Mesodermal cell (in vitro differentiated cells): ENCODE results near the gene VPS35L.
"Not testable (repeated sequence)": the region's sequence is repeated elsewhere in the genome, so short reads cannot be mapped to it uniquely, and the experiment has no call there.

ENCODE experiments used
- H3K27ac ChIP-seq: 2 replicates; pipeline ENCODE4 v1.7.0; 2013; ENCODE audit warnings: mild to moderate bottlenecking, low read depth, low read length, moderate library complexity; ENCODE audit not compliant: severe bottlenecking
- H3K36me3 ChIP-seq: 2 replicates; pipeline ENCODE4 v1.7.1; 2013; ENCODE audit warnings: mild to moderate bottlenecking, low read length, moderate library complexity; ENCODE audit not compliant: control insufficient read depth, insufficient read depth
- H3K4me1 ChIP-seq: one replicate; pipeline ENCODE4 v1.7.1; 2013; ENCODE audit warnings: mild to moderate bottlenecking, low read length; ENCODE audit not compliant: insufficient read depth, control insufficient read depth, poor library complexity, severe bottlenecking
- H3K4me3 ChIP-seq: 2 replicates; pipeline ENCODE4 v1.7.0; 2013; ENCODE audit warnings: low read length, control low read depth, mild to moderate bottlenecking; ENCODE audit not compliant: insufficient read depth, poor library complexity, severe bottlenecking; ENCODE audit errors: extremely low read depth
- H3K9me3 ChIP-seq: 2 replicates; pipeline ENCODE4 v1.7.1; 2013; ENCODE audit warnings: mild to moderate bottlenecking, low read length, moderate library complexity; ENCODE audit not compliant: control insufficient read depth
- WGBS, 2 experiments: methylation state at CpG; one replicate each; pipeline ENCODE4 v1.1.5; 2013; ENCODE audit warnings: missing lambda C conversion rate in 2 of 2; ENCODE audit not compliant: insufficient coverage in 2 of 2; 5-methylcytosine and 5-hydroxymethylcytosine counted together

The VPS35L gene

GRCh38 chr16:19655242-19655777, 99.8 kb downstream of the VPS35L start:
- 90 to 96% methylated on average over 6 to 7 of the region's 9 CpGs for WGBS, 2 experiments
- Histone ChIP-seq H3K36me3 (peaks cover 28% of the 10 kb centered on the region), H3K4me1 (no peaks in the 10 kb centered on the region), H3K9me3 (no peaks in the 10 kb centered on the region), H3K27ac (no peak overlapping the region), H3K4me3 (no peak overlapping the region)

DNA sequence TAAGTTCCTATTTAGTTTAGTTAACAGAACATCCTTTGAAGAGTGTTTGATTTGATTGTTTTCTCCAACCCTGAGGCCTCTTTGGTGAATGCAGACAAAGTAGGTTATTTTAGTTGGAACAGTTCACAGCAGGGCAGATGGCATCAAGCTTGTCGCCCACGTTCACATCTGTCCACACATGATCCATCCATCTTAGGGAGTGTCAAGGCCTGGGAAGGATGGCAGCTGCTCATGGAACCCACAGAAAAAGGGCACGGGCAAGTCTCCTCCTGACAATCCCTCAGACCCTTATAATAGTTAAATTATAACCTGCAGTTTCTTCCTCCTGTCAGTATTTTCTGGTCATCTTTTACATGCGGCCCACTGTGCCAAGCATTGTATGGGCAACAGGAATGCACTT, 102.3 kb downstream of the VPS35L start:
- Histone ChIP-seq H3K4me1 (no peaks in the 10 kb centered on the region), H3K36me3 (peaks cover 29% of the 10 kb centered on the region), H3K9me3 (no peaks in the 10 kb centered on the region), H3K4me3 (no peak overlapping the region), H3K27ac (no peak overlapping the region)
- 86 to 100% methylated on average over 1 to 3 of the region's 4 CpGs for WGBS, 2 experiments

DNA sequence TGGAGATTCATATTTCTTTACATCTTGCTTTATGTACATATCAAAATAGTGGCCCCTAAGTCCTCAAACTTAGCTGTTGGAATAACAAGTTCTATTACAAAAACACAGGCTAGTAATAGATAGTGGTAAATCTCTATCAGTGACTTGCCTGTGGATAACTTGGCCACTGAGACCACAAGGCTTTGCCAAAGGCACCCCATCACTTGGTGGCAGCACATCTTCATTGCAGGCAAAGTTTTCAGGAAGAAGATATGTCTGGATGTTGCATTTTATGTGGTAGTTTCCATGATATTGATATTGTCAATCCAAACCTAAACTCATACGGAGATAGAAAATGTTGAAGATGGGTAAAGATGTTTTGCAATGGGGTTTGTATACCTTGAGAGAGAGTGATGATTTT, 104.1 kb downstream of the VPS35L start:
- Histone ChIP-seq H3K4me1 (no peaks in the 10 kb centered on the region), H3K9me3 (no peaks in the 10 kb centered on the region), H3K36me3 (peaks cover 16% of the 10 kb centered on the region), H3K4me3 (no peak overlapping the region), H3K27ac (no peak overlapping the region)
- WGBS, 2 experiments: no CpG with 5 or more reads among the region's 1 CpG

GRCh38 chr16:19660432-19660831, 104.9 kb downstream of the VPS35L start:
- H3K36me3 ChIP-seq: peaks cover 19% of the 10 kb centered on the region
- H3K9me3 ChIP-seq: no peaks in the 10 kb centered on the region
- no peak overlapping the region for H3K4me3 ChIP-seq
- H3K4me1 ChIP-seq: no peaks in the 10 kb centered on the region
- 80% methylated on average over 1 of the region's 1 CpG; no CpG with 5 or more reads in 1 of the 2 experiments for whole genome bisulfite sequencing, 2 experiments
- H3K27ac ChIP-seq: no peak overlapping the region

DNA sequence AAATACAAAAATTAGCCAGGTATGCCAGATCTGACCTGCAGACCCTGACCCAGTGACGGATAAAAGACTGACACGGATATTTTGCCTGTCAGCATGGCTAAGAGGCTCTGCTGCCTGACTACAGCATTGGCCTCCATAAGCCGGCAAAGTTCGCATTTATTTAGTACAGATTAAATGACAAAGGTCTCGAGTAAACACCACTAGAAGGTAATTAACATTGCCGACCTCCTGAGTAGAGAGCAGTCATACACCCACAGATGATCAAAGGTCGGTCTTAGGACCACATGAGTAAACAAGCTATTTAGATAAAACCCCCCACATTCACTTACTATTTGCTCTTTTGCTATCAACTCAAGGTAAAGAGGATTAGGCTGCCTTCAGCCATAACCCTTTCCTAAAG, 106.8 kb downstream of the VPS35L start:
- Histone ChIP-seq H3K9me3 (no peaks in the 10 kb centered on the region), H3K4me1 (no peaks in the 10 kb centered on the region), H3K4me3 (no peak overlapping the region), H3K27ac (no peak overlapping the region), H3K36me3 (peaks cover 16% of the 10 kb centered on the region)
- WGBS, 2 experiments: 75 to 77% methylated on average over 6 to 7 of the region's 7 CpGs

DNA sequence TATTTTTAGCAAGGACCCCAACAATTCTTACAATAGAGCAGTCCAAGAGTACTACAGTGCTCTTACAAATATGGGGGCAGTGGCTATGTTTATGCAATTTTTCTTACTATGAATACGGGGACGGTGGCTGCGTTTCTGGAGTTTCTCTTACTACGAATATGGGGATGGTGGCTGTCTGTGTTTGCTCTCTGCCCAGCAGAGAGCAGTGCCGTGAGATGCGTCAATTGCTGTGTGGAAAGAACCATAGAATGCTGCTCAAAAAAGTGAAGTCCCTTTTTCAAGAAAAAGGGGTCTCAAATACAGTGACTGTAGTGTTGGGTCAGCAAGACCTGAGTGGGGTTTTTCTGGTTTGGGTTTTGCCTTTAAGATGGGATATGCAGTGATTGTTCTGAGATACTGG, 108.7 kb downstream of the VPS35L start:
- no peaks in the 10 kb centered on the region for H3K9me3 ChIP-seq
- no peaks in the 10 kb centered on the region for H3K4me1 ChIP-seq
- no peak overlapping the region for H3K4me3 ChIP-seq
- peaks cover 24% of the 10 kb centered on the region for H3K36me3 ChIP-seq
- 95 to 96% methylated on average over 3 to 6 of the region's 6 CpGs for WGBS, 2 experiments
- H3K27ac ChIP-seq: no peak overlapping the region

GRCh38 chr16:19665313-19665712, 109.8 kb downstream of the VPS35L start:
- H3K36me3 ChIP-seq: peaks cover 31% of the 10 kb centered on the region
- H3K4me1 ChIP-seq, H3K4me3 ChIP-seq, H3K27ac ChIP-seq, H3K9me3 ChIP-seq: not testable (repeated sequence)
- 95 to 100% methylated on average over 3 of the region's 3 CpGs for WGBS, 2 experiments

GRCh38 chr16:19666477-19666876, 111.0 kb downstream of the VPS35L start:
- Histone ChIP-seq H3K4me1 (no peaks in the 10 kb centered on the region), H3K36me3 (peaks cover 29% of the 10 kb centered on the region), H3K9me3 (no peaks in the 10 kb centered on the region), H3K27ac (no peak overlapping the region), H3K4me3 (no peak overlapping the region)
- 83% methylated on average over 2 of the region's 3 CpGs; no CpG with 5 or more reads in 1 of the 2 experiments for WGBS, 2 experiments

DNA sequence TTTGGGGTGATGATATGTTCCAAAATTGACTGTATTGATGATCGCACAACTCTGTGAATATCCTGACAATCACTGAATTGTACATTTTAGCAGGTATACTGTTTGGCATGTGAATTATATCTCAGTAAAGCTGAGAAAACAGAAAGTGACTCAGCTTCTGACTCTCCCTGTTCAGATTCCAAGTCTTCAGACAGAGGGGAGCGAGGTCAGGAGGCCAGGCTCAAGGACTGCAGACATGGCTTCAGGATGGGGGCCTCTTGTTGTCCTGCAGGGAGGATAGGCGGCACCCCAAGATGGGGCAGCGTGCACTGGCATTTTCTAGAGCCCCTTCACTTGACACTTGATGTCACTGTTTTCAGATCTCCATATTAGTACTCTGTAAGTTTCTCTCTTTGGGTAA, 116.9 kb downstream of the VPS35L start:
- WGBS, 2 experiments: 80 to 100% methylated on average over 2 to 3 of the region's 4 CpGs
- Histone ChIP-seq H3K36me3 (peaks cover 29% of the 10 kb centered on the region), H3K9me3 (no peaks in the 10 kb centered on the region), H3K27ac (no peak overlapping the region), H3K4me1 (no peaks in the 10 kb centered on the region), H3K4me3 (no peak overlapping the region)

GRCh38 chr16:19674485-19674884, 119.0 kb downstream of the VPS35L start:
- Histone ChIP-seq H3K4me1 (no peaks in the 10 kb centered on the region), H3K4me3 (no peak overlapping the region), H3K36me3 (peaks cover 23% of the 10 kb centered on the region), H3K27ac (no peak overlapping the region), H3K9me3 (no peaks in the 10 kb centered on the region)
- 80% methylated on average over 1 of the region's 5 CpGs; no CpG with 5 or more reads in 1 of the 2 experiments for WGBS, 2 experiments

- H3K36me3 ChIP-seq: peaks cover 28% of the 10 kb centered on the region
- no peak overlapping the region for H3K4me3 ChIP-seq
- no peaks in the 10 kb centered on the region for H3K4me1 ChIP-seq
- 89 to 94% methylated on average over 7 of the region's 7 CpGs for WGBS, 2 experiments
- H3K27ac ChIP-seq: no peak overlapping the region
- H3K9me3 ChIP-seq: no peaks in the 10 kb centered on the region
Observed at GRCh38 chr16:19677402-19677801, 121.9 kb downstream of the VPS35L start.
